Ovary (tissue), 9 donors: ENCODE data around the gene CLEC11A. TPM values are rescaled to one million over a fixed set of nuclear protein-coding genes. Genes with fewer than 3 reads are reported as not detected.

Experiments used
- DNase-seq, 5 donors: peaks; one replicate each; pipeline ENCODE4 v3.0.0-alpha.2; 2019 to 2020
- H3K27ac ChIP-seq, 2 donors: fragments of 200-600 bp; one replicate each; pipeline versions ENCODE4 v1.5.1 to v1.8.0; 2019 to 2022
- H3K27me3 ChIP-seq: fragments of 200-600 bp; one replicate; pipeline ENCODE4 v1.8.0; 2022
- H3K36me3 ChIP-seq: fragments of 200-600 bp; sonication (generic); one replicate; pipeline ENCODE4 v1.5.1; 2019
- H3K4me1 ChIP-seq: one replicate; pipeline ENCODE4 v1.8.1; 2013; ENCODE audit warnings: mild to moderate bottlenecking, moderate library complexity; ENCODE audit not compliant: insufficient read depth
- H3K4me3 ChIP-seq: fragments of 200-600 bp; sonication (generic); one replicate; pipeline ENCODE4 v1.5.1; 2017
- H3K9me3 ChIP-seq, 2 donors: fragments of 200-600 bp in 1 of 2; sonication (generic) in 1 of 2; one replicate each; pipeline versions ENCODE4 v1.5.1 to v1.8.1; 2013 to 2019; ENCODE audit warnings: mild to moderate bottlenecking in 1 of 2, moderate library complexity in 1 of 2
- EP300 ChIP-seq: sonication (generic); formaldehyde crosslinking; IDR thresholded peaks from one replicate; pipeline ENCODE4 v1.6.1; 2017; ENCODE audit warnings: antibody characterized with exemption
- POLR2A ChIP-seq: fragments of 450-650 bp; IDR thresholded peaks from one replicate; pipeline ENCODE4 v1.6.1; 2017; ENCODE audit warnings: antibody characterized with exemption, mild to moderate bottlenecking, moderate library complexity
- WGBS, 3 donors: extraction: QIAGEN DNeasy Blood & Tissue Kit in 1 of 3; methylation state at CpG; one replicate each; pipeline versions ENCODE4 v1.1.5 to v1.1.7; 2013 to 2017; 5-methylcytosine and 5-hydroxymethylcytosine counted together
- intact Hi-C, 4 donors: fragments of 100-400 bp; cut with DNase I; formaldehyde crosslinking; loops; one replicate each; pipeline versions ENCODE4 v1.11.0 to v1.15.1; 2022 to 2023
- polyA plus RNA-seq, 2 donors: library from polyadenylated mRNA; stranded (reverse); fragments of 200-250 nt in 1 of 2; fragments of 350-450 nt in 1 of 2; fragmentation: Illumina TruSeq in 1 of 2; extraction: RNeasy Lipid Tissue Mini Kit (QIAGEN cat#74804) in 1 of 2; gene quantifications; one replicate each; pipeline ENCODE4 v1.2.3, GENCODE V29; 2013 to 2014
- total RNA-seq, 7 donors: library from RNA; depleted of rRNA in 2 of 7; stranded (reverse); fragments of >200 nt in 2 of 7; fragmentation: NEBNext Ultra II Directional in 3 of 7; extraction: Animal tissue kit (Norgen Biotek cat#: 25700) in 3 of 7; gene quantifications; one replicate each; pipeline versions ENCODE4 v1.1.0 to v1.2.4, GENCODE V29; 2016 to 2023
- TF ChIP-seq, protein P1 (sequence below), 3 donors: fragments of 450-650 bp in 2 of 3; fragments of 200-600 bp in 1 of 3; IDR thresholded peaks; one replicate each; pipeline versions ENCODE4 v1.5.1 to v1.8.0; 2016 to 2022; ENCODE audit warnings: antibody characterized with exemption in 3 of 3, mild to moderate bottlenecking in 1 of 3
- donor health status: DM: no; HTN: no; CAD: no; lungs with moderate emphysema.
- donor health status: DM: no; HTN: no; CAD: no.
- donor health status: Bipolar disorder and iron deficiency.
- donor health status: DM: yes; HTN: yes; CAD: no.
- donor health status: DM: no; HTN: no; CAD: no.
- donor health status: DM: yes; HTN: yes; CAD: no.

CLEC11A gene
- total and polyA plus RNA-seq, 9 donors = 3.8 to 120 (median 27.9) TPM

DNA sequence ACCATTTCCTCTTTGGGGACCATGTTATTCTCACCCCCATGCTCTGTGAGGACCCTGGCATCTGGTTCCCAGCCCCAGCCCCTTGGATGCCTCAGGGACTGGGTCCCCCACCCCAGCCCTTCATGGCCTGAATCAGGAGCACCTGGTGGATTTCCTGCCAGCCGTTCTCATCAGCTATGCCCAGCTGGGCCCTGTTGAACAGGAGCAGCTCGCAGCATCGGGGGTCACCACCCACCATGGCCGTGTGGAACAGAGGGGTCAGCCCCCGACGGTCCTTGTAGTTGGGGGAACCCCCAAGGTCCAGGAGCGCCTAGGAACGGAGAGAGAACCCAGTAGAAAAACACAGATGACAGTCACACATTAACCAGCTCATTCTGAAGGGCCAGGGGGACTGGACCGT, 11.4 kb upstream of the CLEC11A start:
- TF ChIP-seq, protein P1, sequence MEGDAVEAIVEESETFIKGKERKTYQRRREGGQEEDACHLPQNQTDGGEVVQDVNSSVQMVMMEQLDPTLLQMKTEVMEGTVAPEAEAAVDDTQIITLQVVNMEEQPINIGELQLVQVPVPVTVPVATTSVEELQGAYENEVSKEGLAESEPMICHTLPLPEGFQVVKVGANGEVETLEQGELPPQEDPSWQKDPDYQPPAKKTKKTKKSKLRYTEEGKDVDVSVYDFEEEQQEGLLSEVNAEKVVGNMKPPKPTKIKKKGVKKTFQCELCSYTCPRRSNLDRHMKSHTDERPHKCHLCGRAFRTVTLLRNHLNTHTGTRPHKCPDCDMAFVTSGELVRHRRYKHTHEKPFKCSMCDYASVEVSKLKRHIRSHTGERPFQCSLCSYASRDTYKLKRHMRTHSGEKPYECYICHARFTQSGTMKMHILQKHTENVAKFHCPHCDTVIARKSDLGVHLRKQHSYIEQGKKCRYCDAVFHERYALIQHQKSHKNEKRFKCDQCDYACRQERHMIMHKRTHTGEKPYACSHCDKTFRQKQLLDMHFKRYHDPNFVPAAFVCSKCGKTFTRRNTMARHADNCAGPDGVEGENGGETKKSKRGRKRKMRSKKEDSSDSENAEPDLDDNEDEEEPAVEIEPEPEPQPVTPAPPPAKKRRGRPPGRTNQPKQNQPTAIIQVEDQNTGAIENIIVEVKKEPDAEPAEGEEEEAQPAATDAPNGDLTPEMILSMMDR (IDR thresholded peaks at IDR 0.05) = no peak
- TF ChIP-seq POLR2A (no peak), EP300 (no peak)
- H3K4me3 ChIP-seq = no peak overlapping the region
- no peak for DNase-seq
- intact Hi-C loops = no loop called here
- no peaks in the 10 kb centered on the region for H3K4me1 ChIP-seq
- WGBS, 3 donors = 83 to 95% (median 94%) methylated on average over 6 to 9 of the region's 9 CpGs
- no peaks in the 10 kb centered on the region for H3K36me3 ChIP-seq
- no peak overlapping the region for H3K27ac ChIP-seq
- no peaks in the 10 kb centered on the region for H3K27me3 ChIP-seq
- no peaks in the 10 kb centered on the region for H3K9me3 ChIP-seq

DNA sequence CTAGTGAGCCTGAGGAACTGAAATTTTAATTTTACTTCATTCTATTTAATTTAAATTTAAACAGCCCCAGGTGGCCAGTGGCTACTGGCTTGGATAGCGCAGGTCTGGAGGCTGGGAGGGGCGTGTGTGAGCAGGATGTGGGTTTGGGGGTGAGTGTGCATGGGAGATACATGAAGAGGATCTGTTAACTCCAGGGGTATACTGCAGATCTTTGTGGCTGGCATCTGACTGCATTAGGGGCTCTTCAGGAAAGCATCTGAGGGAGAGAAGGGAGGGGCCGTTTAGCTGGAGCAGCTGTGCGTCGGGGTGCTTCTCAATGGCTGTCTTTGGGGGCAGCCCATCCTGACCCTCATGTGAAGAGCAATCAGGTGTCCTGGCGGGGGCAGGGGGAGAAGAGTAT, 10.3 kb upstream of the CLEC11A start:
- no peak overlapping the region for H3K4me3 ChIP-seq
- H3K4me1 ChIP-seq = no peaks in the 10 kb centered on the region
- intact Hi-C loops = no loop called here
- WGBS, 3 donors = 90 to 92% (median 91%) methylated on average over 6 of the region's 6 CpGs
- TF ChIP-seq, protein P1 (IDR thresholded peaks at IDR 0.05) = no peak
- no peak for TF ChIP-seq POLR2A
- no peak for DNase-seq
- no peaks in the 10 kb centered on the region for H3K27me3 ChIP-seq
- H3K36me3 ChIP-seq = no peaks in the 10 kb centered on the region
- H3K9me3 ChIP-seq = no peaks in the 10 kb centered on the region
- no peak overlapping the region for H3K27ac ChIP-seq

DNA sequence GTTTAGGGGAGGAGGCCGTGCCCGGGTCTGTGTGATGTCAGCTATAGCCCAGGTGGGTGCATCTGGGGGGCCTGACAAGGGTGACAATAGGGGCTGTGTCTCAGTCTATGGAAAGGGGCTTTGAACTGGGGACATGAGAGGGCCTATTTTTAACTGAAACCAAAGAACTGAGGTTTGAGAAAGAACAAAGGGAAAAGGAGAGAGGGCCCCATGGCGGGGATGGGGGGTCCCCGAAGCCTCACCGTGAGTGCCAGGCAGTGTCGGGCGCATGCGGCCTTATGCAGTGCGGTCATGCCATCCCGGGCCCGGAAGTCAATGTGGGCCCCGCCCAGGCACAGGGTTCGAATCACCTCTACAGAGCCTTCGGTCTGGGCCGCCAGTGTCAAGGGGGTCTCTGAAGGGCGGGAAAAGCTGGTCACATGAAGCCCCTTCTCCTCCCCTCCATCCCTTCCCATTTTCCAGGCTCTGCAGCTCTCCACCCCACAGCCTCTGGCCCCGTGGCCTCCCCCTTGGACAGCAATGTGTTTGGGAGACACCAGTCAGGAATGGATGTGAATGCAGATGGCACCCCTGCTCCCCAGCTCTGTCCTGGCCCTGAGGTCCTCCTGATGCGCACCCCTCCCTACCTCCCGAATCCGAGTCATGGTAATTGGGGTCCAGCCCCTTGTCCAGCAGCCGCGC, 9.5 kb upstream of the CLEC11A start:
- intact Hi-C loops = no loop called here
- no peak for DNase-seq
- Histone ChIP-seq H3K9me3 (no peaks in the 10 kb centered on the region), H3K36me3 (no peaks in the 10 kb centered on the region), H3K27me3 (no peaks in the 10 kb centered on the region), H3K4me1 (no peaks in the 10 kb centered on the region), H3K4me3 (no peak overlapping the region), H3K27ac (no peak overlapping the region)
- WGBS, 3 donors = 89 to 93% (median 92%) methylated on average over 22 of the region's 22 CpGs
- TF ChIP-seq POLR2A (no peak), EP300 (no peak)
- TF ChIP-seq, protein P1 (IDR thresholded peaks at IDR 0.05) = no peak

DNA sequence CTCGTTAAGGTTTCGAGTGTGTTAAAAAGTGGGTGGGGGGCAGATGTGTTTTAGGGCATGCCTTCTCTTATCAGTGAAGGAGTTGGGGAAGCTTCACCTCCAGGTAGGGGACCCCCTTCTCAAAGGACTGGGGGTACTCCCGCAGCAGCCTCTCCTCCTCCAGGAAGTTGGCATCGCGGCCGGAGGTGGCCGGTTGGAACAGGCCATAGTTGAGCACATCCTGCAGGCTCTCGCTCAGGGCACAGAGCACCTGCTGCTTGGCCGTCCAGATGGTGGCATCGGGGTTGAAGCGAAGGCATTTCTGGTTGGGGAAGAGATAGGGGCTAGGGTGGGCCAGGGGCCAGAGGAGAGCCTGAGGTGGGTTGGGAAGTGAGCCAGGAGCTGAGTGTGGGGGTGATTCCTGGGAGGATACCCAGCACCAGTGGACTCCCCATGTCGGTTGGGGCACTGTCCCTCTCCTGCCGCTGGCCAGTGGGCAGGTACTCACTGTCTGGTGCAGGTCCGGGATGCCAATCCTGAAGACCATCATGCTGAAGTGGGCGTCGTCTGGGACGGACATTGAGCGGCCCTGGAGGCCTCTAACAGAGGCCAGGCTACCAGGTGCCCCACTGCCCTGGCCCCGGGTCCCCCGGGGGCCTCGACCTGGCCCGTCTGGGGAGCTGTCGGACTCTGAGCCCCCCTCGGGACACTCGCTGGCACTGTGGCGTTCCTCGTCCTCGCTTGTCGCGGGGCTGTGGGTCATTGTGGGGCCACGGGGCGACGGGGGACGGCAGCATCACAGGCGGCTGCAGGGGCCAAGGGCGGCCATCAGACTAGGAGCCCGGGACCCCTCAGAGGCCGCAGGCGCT, 6.8 kb upstream of the CLEC11A start:
- H3K36me3 ChIP-seq = no peaks in the 10 kb centered on the region
- no peak for DNase-seq
- intact Hi-C loops = no loop called here
- no peaks in the 10 kb centered on the region for H3K27me3 ChIP-seq
- TF ChIP-seq EP300 (no peak), POLR2A (no peak)
- TF ChIP-seq, protein P1 (IDR thresholded peaks at IDR 0.05) = no peak
- WGBS, 3 donors = 79 to 88% (median 85%) methylated on average over 37 to 39 of the region's 39 CpGs
- H3K4me1 ChIP-seq = peaks cover under 1% of the 10 kb centered on the region
- no peak overlapping the region for H3K27ac ChIP-seq
- no peaks in the 10 kb centered on the region for H3K9me3 ChIP-seq
- H3K4me3 ChIP-seq = no peak overlapping the region
